ENCODE results near the gene TNFRSF12A. TPM values are rescaled to one million over a fixed set of nuclear protein-coding genes. Genes with fewer than 3 reads are reported as not detected.

TNFRSF12A gene
- total and polyA plus RNA-seq, 2 of the 4 experiments (the other 2 are of a cell fraction), result 103 to 304 TPM

GRCh38 chr16:3060339-3061127 lies 40.4 kb downstream of the TNFRSF12A start (continued):
- TF ChIP-seq RFX5 (IDR thresholded peaks at IDR 0.05; ENCODE audit: low read depth, low read length), result no peak

GRCh38 chr16:3062553-3062952 lies 42.4 kb downstream of the TNFRSF12A start:
- Histone ChIP-seq H3K4ac (ENCODE audit: low read depth, low read length) (no peak overlapping the region), H3K79me1 (ENCODE audit: low read depth in 1 of 2, low read length in 2 of 2) (peaks cover 6 to 33% of the 10 kb centered on the region in 2 experiments; a peak in 2 of 4 replicates), H2BK5ac (ENCODE audit: low read depth, low read length, poor library complexity, severe bottlenecking) (no peak overlapping the region), H3K4me3 (ENCODE audit: insufficient read depth, low read depth, low read length) (no peak overlapping the region), H3K27me3 (ENCODE audit: control insufficient read depth, insufficient read depth, low read length) (no peaks in the 10 kb centered on the region; the same call in 1 of the 2 replicates), H3K9me1 (ENCODE audit: insufficient read depth, low read length) (peaks cover 24% of the 10 kb centered on the region), H3K9me3 (ENCODE audit: control insufficient read depth, insufficient read depth, low read length) (no peaks in the 10 kb centered on the region), H4K8ac (ENCODE audit: low read depth in 2 of 2, low read length in 2 of 2) (no peak overlapping the region), H3K14ac (replicated peaks; ENCODE audit: low read depth, low read length) (no peak overlapping the region), H3K18ac (ENCODE audit: low read depth, low read length) (no peak overlapping the region), H2BK120ac (ENCODE audit: low read depth, low read length) (no peak overlapping the region), H2AK9ac (replicated peaks; ENCODE audit: low read depth, low read length, poor library complexity) (no peak overlapping the region), H3K36me3 (ENCODE audit: control insufficient read depth, insufficient read depth, low read length) (no peaks in the 10 kb centered on the region), H3K23ac (ENCODE audit: low read depth, low read length) (no peak overlapping the region), H4K20me1 (ENCODE audit: insufficient read depth, low read length) (no peaks in the 10 kb centered on the region), H3K27ac (ENCODE audit: insufficient read depth, low read length) (no peak overlapping the region), H3K56ac (ENCODE audit: extremely low read depth, insufficient read depth, low read length) (no peak overlapping the region), H2BK15ac (ENCODE audit: low read depth, low read length) (no peak overlapping the region), H3K9ac (ENCODE audit: low read depth, low read length) (no peak overlapping the region), H2AK5ac (ENCODE audit: low read depth, low read length) (no peak overlapping the region), H3K4me2 (ENCODE audit: low read depth, low read length) (no peak overlapping the region), H4K91ac (ENCODE audit: insufficient read depth, low read depth, low read length) (no peak overlapping the region), H4K5ac (ENCODE audit: low read depth, low read length) (no peak overlapping the region), H3K4me1 (ENCODE audit: control insufficient read depth, insufficient read depth, low read length) (peaks cover 17% of the 10 kb centered on the region), H2AFZ (replicated peaks; ENCODE audit: low read length, poor library complexity) (no peak overlapping the region), H2BK20ac (ENCODE audit: low read depth, low read length) (no peak overlapping the region)
- POLR2A ChIA-PET (ENCODE audit: unreplicated experiment), result no interaction called here
- intact Hi-C loops (cut with micrococcal nuclease) (no loop called here), in situ Hi-C loops (cut with MboI; ENCODE audit: low sequenced_read_pairs) (loop anchor here (5.0 kb wide), 1 partner anchor 40 kb away; no protein-coding TSS in a partner anchor), dilution Hi-C loops (cut with HindIII; ENCODE audit: low sequenced_read_pairs, unreplicated experiment) (no loop called here)
- BruUV-seq (replicated peaks), result no TSS peak
- CTCF ChIA-PET, result no interaction called here
- ATAC-seq (ENCODE audit: low read depth), result no peak
- no peak for DNase-seq
- WGBS, 2 experiments (ENCODE audit: extremely low coverage in 2 of 2, insufficient read length in 1 of 2), result 50% methylated on average over 2 of the region's 6 CpGs; no CpG with 5 or more reads in 1 of the 2 experiments
- TF ChIP-seq FOS (IDR thresholded peaks at IDR 0.05; ENCODE audit: low read depth, low read length), result no peak
- no peak for TF ChIP-seq MXI1 (IDR thresholded peaks at IDR 0.05; ENCODE audit: borderline replicate concordance, low read depth, low read length)
- TF ChIP-seq USF2 (IDR thresholded peaks at IDR 0.05; ENCODE audit: low read depth, low read length), result no peak
- no peak for TF ChIP-seq ELK1 (IDR thresholded peaks at IDR 0.05; ENCODE audit: borderline replicate concordance, low read depth, low read length)
- no peak for TF ChIP-seq CEBPB (IDR thresholded peaks at IDR 0.05; ENCODE audit: low read depth, low read length)
- TF ChIP-seq BHLHE40 (IDR thresholded peaks at IDR 0.05; ENCODE audit: low read depth, low read length), result no peak
- TF ChIP-seq RFX5 (IDR thresholded peaks at IDR 0.05; ENCODE audit: low read depth, low read length), result no peak
- no peak for TF ChIP-seq RCOR1 (IDR thresholded peaks at IDR 0.05; ENCODE audit: insufficient replicate concordance, low read length)
- no peak for TF ChIP-seq NFE2L2 (IDR thresholded peaks at IDR 0.05; ENCODE audit: low read depth, low read length)
- no peak for TF ChIP-seq RAD21 (IDR thresholded peaks at IDR 0.05; ENCODE audit: low read length)
- TF ChIP-seq MAZ (IDR thresholded peaks at IDR 0.05; ENCODE audit: borderline replicate concordance, low read depth, low read length), result no peak
- no peak for TF ChIP-seq CHD1 (IDR thresholded peaks at IDR 0.05; ENCODE audit: low read depth, low read length)
- TF ChIP-seq POLR2A (IDR thresholded peaks at IDR 0.05; ENCODE audit: low read depth, low read length), result no peak

Measured in IMR-90 (cell line).